HT1080 (cell line): ENCODE results near the gene GNB2. TPM values are rescaled to one million over a fixed set of nuclear protein-coding genes. Genes with fewer than 3 reads are reported as not detected.
"Not testable (repeated sequence)": the region's sequence is repeated elsewhere in the genome, so short reads cannot be mapped to it uniquely, and the experiment has no call there.

Source experiments
- DNase-seq: peaks from one replicate; pipeline ENCODE4 v3.0.0-alpha.2; 2015; ENCODE audit warnings: low read depth
- total RNA-seq: library from RNA; depleted of rRNA; stranded (reverse); fragments of >200 nt; shearing (Covaris generic); gene quantifications from 2 replicates; pipeline ENCODE4 v1.2.3, GENCODE V29; 2014; rRNA removed

Gene GNB2
- total RNA-seq, 1 experiment from 2014 or later: 162 TPM

GRCh38 chr7:100723732-100724275, 50.3 kb downstream of the GNB2 start:
- no peak for DNase-seq

- DNase-seq: not testable (repeated sequence)
These were observed 50.8 kb downstream of the GNB2 start for GRCh38 chr7:100724364-100724763.

- DNase-seq: no peak
These were observed 53.6 kb downstream of the GNB2 start for GRCh38 chr7:100726996-100727761.

GRCh38 chr7:100728196-100728595, 54.7 kb downstream of the GNB2 start:
- DNase-seq: no peak

Other genes starting within 250 kb of the GNB2 start
- 1.0 and 1.1 TPM in 2 replicates for gene ZCWPW1, start 245.0 kb upstream of the GNB2 start, total RNA-seq
- gene MEPCE, start 243.9 kb upstream of the GNB2 start, total RNA-seq: 69.7 and 86.6 TPM in 2 replicates
- 47.7 and 64.3 TPM in 2 replicates for gene PPP1R35, start 237.2 kb upstream of the GNB2 start, total RNA-seq
- gene SPACDR, start 209.5 kb upstream of the GNB2 start, total RNA-seq: 0.85 TPM in 1 of 2 replicates, not detected in the other
- gene TSC22D4, start 194.5 kb upstream of the GNB2 start, total RNA-seq: 58.9 and 65.7 TPM in 2 replicates
- gene NYAP1, start 189.8 kb upstream of the GNB2 start, total RNA-seq: 0.10 and 0.20 TPM in 2 replicates
- gene AGFG2, start 134.5 kb upstream of the GNB2 start, total RNA-seq: 13.5 and 19.9 TPM in 2 replicates
- 0.43 and 1.6 TPM in 2 replicates for gene SAP25, start 99.8 kb upstream of the GNB2 start, total RNA-seq
- 14.3 and 19.7 TPM in 2 replicates for gene LRCH4, start 87.6 kb upstream of the GNB2 start, total RNA-seq
- gene FBXO24, start 87.4 kb upstream of the GNB2 start, total RNA-seq: 0.37 TPM in 1 of 2 replicates, not detected in the other
- gene PCOLCE, start 71.4 kb upstream of the GNB2 start, total RNA-seq: 0.73 and 1.5 TPM in 2 replicates
- 3.6 and 13.0 TPM in 2 replicates for gene MOSPD3, start 61.2 kb upstream of the GNB2 start, total RNA-seq
- gene TFR2, start 32.2 kb upstream of the GNB2 start, total RNA-seq: not detected in 2 replicates
- not detected in 2 replicates for gene ACTL6B, start 17.3 kb upstream of the GNB2 start, total RNA-seq
- gene GIGYF1, start 20.5 kb downstream of the GNB2 start, total RNA-seq: 11.9 and 13.8 TPM in 2 replicates
- gene POP7, start 32.4 kb downstream of the GNB2 start, total RNA-seq: 167 and 168 TPM in 2 replicates
- not detected in 2 replicates for gene EPO, start 46.7 kb downstream of the GNB2 start, total RNA-seq
- not detected in 2 replicates for gene ZAN, start 59.9 kb downstream of the GNB2 start, total RNA-seq
- 37.1 and 39.4 TPM in 2 replicates for gene EPHB4, start 153.8 kb downstream of the GNB2 start, total RNA-seq
- gene SLC12A9, start 179.0 kb downstream of the GNB2 start, total RNA-seq: 19.9 and 27.4 TPM in 2 replicates
- 164 and 171 TPM in 2 replicates for gene TRIP6, start 193.6 kb downstream of the GNB2 start, total RNA-seq
- gene SRRT, start 201.4 kb downstream of the GNB2 start, total RNA-seq: 119 and 127 TPM in 2 replicates
- gene UFSP1, start 216.0 kb downstream of the GNB2 start, total RNA-seq: 7.4 and 8.9 TPM in 2 replicates
- gene ACHE, start 222.1 kb downstream of the GNB2 start, total RNA-seq: 0.27 TPM in 1 of 2 replicates, not detected in the other